Neural crest cell (in vitro differentiated cells): ENCODE data around the gene IRAK1. TPM values are rescaled to one million over a fixed set of nuclear protein-coding genes. Genes with fewer than 3 reads are reported as not detected.

Source experiments
- DNase-seq: peaks from one replicate; pipeline ENCODE4 v3.0.0; 2021; ENCODE audit warnings: low read depth, mixed read lengths, low spot score
- H3K27ac Mint-ChIP-seq: one replicate; pipeline ENCODE4 v1.8.0; 2021; ENCODE audit warnings: mild to moderate bottlenecking, mixed read lengths; ENCODE audit not compliant: unreplicated experiment
- H3K27me3 Mint-ChIP-seq: 2 replicates; pipeline ENCODE4 v1.8.0; 2021; ENCODE audit warnings: low read depth, mild to moderate bottlenecking, mixed read lengths
- H3K36me3 Mint-ChIP-seq: 2 replicates; pipeline ENCODE4 v1.8.0; 2021; ENCODE audit warnings: low read depth, mild to moderate bottlenecking, mixed read lengths
- H3K4me1 Mint-ChIP-seq: 2 replicates; pipeline ENCODE4 v1.8.0; 2021; ENCODE audit warnings: mixed read lengths
- H3K4me3 Mint-ChIP-seq: one replicate; pipeline ENCODE4 v1.8.0; 2021; ENCODE audit warnings: mild to moderate bottlenecking, mixed read lengths
- H3K9me3 Mint-ChIP-seq: 2 replicates; pipeline ENCODE4 v1.8.0; 2021; ENCODE audit warnings: mixed read lengths
- total RNA-seq: library from RNA; stranded (reverse); gene quantifications from 2 replicates; pipeline ENCODE4 v1.2.1, GENCODE V29; 2021
- TF ChIP-seq, protein P1 (sequence below): fragments of 200-600 bp; sonication (generic); conservative IDR thresholded peaks from 2 replicates; pipeline ENCODE4 v1.5.0; 2021; ENCODE audit warnings: antibody characterized with exemption, mild to moderate bottlenecking

Gene IRAK1
- total RNA-seq, 1 donor from 2014 or later = 127 TPM

DNA sequence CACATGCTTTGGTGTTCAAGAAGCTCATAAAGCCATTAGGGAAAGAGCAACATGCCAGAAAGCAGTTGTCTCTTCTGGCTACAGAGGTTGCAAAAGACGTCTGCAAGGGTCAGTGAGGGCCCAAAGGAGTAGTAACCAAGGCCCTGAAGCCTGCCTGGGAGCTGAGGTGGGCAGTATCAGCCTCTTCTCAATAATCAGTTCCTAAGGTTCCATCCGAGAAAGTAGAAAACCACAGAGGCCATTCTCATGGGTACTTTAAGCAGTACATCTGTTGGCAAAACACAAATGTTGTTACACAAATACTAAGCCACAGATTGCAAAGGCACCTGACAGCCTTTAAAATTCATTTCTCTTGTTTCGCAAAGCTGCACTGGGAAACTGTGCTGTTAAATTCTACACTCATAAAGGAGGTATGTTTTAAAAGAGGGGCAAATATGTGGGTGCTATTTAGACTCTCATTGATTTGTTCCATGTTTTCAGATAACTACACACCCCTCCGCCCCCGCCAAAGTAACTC is 40.1 kb upstream of the IRAK1 start:
- peaks cover 35% of the 10 kb centered on the region for H3K4me1 Mint-ChIP-seq
- TF ChIP-seq, protein P1, sequence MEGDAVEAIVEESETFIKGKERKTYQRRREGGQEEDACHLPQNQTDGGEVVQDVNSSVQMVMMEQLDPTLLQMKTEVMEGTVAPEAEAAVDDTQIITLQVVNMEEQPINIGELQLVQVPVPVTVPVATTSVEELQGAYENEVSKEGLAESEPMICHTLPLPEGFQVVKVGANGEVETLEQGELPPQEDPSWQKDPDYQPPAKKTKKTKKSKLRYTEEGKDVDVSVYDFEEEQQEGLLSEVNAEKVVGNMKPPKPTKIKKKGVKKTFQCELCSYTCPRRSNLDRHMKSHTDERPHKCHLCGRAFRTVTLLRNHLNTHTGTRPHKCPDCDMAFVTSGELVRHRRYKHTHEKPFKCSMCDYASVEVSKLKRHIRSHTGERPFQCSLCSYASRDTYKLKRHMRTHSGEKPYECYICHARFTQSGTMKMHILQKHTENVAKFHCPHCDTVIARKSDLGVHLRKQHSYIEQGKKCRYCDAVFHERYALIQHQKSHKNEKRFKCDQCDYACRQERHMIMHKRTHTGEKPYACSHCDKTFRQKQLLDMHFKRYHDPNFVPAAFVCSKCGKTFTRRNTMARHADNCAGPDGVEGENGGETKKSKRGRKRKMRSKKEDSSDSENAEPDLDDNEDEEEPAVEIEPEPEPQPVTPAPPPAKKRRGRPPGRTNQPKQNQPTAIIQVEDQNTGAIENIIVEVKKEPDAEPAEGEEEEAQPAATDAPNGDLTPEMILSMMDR = no peak
- peaks cover 2% of the 10 kb centered on the region for H3K9me3 Mint-ChIP-seq
- peaks cover 3% of the 10 kb centered on the region for H3K36me3 Mint-ChIP-seq
- H3K27me3 Mint-ChIP-seq = no peaks in the 10 kb centered on the region
- H3K4me3 Mint-ChIP-seq = no peak overlapping the region
- H3K27ac Mint-ChIP-seq = no peak overlapping the region
- no peak for DNase-seq

DNA sequence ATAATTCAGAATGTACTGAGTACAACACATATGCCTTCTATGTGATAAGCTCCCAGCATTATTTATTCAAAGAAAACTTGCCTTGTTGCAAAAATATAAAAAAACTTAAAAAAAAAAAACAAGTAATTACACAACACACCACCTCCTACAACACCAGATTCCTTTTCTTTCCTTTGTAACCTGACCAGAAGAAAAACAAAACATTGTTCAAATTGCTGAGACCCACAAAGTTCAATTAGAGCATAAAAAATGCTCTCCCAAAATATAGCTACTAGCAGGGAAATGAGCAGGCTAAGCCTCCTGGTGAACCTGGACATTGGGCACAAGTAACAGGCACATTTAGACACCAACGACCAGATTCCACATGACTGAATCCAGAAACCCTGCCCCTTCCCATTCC is 39.5 kb upstream of the IRAK1 start:
- DNase-seq = no peak
- Mint-ChIP-seq H3K4me3 (no peak overlapping the region), H3K27ac (no peak overlapping the region), H3K4me1 (peaks cover 30% of the 10 kb centered on the region), H3K36me3 (peaks cover 3% of the 10 kb centered on the region), H3K27me3 (no peaks in the 10 kb centered on the region), H3K9me3 (no peaks in the 10 kb centered on the region)
- TF ChIP-seq, protein P1 = no peak

DNA sequence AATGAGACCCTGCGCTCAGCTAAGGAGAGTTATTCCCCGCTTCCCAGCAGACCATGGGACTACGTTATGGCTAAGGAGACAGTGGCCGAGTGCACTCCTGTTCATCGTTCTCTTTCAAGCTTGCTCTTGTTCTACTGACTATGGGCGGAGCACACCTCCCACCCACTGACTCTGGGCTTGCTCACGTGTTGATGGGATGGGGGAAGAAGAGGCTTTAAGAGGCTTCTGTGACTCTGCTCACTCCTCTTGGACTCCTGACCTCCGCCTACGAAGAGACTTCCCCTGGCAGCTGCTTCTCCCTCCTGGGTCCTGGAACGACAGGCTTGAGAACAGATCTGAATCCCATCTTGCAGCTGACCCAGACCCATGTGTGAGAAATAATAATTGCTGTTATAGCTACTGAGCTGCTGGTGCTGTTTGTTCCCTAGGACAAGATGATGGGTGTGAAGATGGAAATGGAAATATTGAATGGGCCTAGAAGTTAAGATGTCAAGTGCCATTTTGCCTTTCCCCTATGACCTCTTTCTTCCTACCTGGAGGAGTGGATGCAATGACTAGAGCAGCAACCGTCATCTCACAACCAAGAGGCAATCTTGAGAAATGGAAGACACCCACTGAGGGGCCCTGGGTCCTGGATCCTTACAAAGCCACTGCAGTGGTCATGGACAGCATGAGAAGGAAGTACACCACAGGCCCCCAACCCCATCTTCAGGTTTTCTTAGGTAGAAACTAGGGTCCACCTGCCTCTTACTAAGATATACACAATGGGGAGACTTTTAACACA is 38.7 kb upstream of the IRAK1 start:
- peaks cover 3% of the 10 kb centered on the region for H3K36me3 Mint-ChIP-seq
- TF ChIP-seq, protein P1 = no peak
- H3K27me3 Mint-ChIP-seq = no peaks in the 10 kb centered on the region
- no peak overlapping the region for H3K4me3 Mint-ChIP-seq
- no peak for DNase-seq
- peaks cover 26% of the 10 kb centered on the region for H3K4me1 Mint-ChIP-seq
- H3K27ac Mint-ChIP-seq = no peak overlapping the region
- no peaks in the 10 kb centered on the region for H3K9me3 Mint-ChIP-seq

DNA sequence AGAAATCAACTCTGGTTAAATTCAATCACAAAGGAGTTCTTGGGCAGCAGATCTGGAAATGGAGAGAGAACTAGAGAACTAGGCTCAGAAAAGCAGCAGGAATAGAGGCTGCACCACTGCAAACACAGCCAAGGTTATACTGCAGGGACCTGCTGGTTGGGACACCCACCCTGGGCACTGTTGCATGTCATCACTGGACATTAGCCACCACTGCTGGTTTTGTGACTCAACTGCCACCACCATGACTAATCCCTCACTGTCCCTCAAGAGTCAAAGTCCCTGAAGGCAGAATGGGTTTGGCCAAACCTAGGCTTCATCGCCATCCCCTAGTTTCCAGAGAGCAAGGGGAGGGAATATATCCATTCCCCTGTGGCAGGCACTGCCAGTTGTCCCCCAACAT is 38.1 kb upstream of the IRAK1 start:
- peaks cover 3% of the 10 kb centered on the region for H3K36me3 Mint-ChIP-seq
- H3K4me3 Mint-ChIP-seq = no peak overlapping the region
- no peaks in the 10 kb centered on the region for H3K9me3 Mint-ChIP-seq
- no peak overlapping the region for H3K27ac Mint-ChIP-seq
- peaks cover 24% of the 10 kb centered on the region for H3K4me1 Mint-ChIP-seq
- DNase-seq = no peak
- TF ChIP-seq, protein P1 = no peak
- no peaks in the 10 kb centered on the region for H3K27me3 Mint-ChIP-seq

DNA sequence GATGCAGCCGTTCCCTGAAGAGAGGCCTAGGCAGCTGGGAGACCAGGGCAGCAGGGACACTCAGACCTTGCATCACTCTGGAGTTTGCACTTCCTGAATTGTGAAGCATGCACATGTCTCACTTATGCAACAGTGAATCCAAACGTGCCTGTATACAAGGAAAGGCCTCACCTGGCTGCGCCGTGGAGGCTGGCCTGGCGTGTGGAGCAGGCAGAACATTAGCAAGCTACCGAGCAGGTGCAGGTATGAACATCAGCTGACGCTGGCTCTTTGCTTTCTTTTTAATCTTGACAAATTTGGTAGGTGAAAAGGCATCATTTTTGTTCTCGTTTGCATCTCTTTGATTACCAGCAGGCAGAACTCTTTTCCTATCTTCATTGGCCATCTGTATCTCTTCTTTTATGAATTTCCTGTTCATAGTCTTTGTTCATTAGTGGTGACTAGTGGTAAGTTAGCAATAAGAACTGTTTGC is 37.1 kb upstream of the IRAK1 start:
- TF ChIP-seq, protein P1 = no peak
- no peaks in the 10 kb centered on the region for H3K9me3 Mint-ChIP-seq
- H3K4me1 Mint-ChIP-seq = peaks cover 26% of the 10 kb centered on the region
- DNase-seq = no peak
- H3K27me3 Mint-ChIP-seq = no peaks in the 10 kb centered on the region
- H3K36me3 Mint-ChIP-seq = peaks cover 7% of the 10 kb centered on the region
- no peak overlapping the region for H3K27ac Mint-ChIP-seq
- H3K4me3 Mint-ChIP-seq = no peak overlapping the region
